HG03139 (cell line): ENCODE measurements around the gene ABCB9.
"Not testable (repeated sequence)": the region's sequence is repeated elsewhere in the genome, so short reads cannot be mapped to it uniquely, and the experiment has no call there.

Source experiments
- ATAC-seq: cut with Tn5 transposase; IDR thresholded peaks from one replicate; pipeline ENCODE4 v1.9.1; 2021; ENCODE audit not compliant: unreplicated experiment

The ABCB9 gene

GRCh38 chr12:122965851-122966742 lies at the start of gene ABCB9:
TSS of gene ABCB9 (minus strand) at chr12:122966463. CDS start at chr12:122960235, 6,228 bp downstream.
- peak; percentile 62 for ATAC-seq

GRCh38 chr12:123014473-123014872 lies 48.2 kb upstream of the ABCB9 start:
- not testable (repeated sequence) for ATAC-seq

GRCh38 chr12:123013185-123014095 lies 47.2 kb upstream of the ABCB9 start:
- ATAC-seq: no peak

- no peak for ATAC-seq
Measured at GRCh38 chr12:123011701-123012100, 45.4 kb upstream of the ABCB9 start.

- no peak for ATAC-seq
Measured at GRCh38 chr12:123010681-123011080, 44.4 kb upstream of the ABCB9 start.

GRCh38 chr12:123010110-123010509 lies 43.8 kb upstream of the ABCB9 start:
- ATAC-seq: no peak

GRCh38 chr12:123006977-123007376 lies 40.7 kb upstream of the ABCB9 start:
- no peak for ATAC-seq

GRCh38 chr12:123005081-123005626 lies 38.9 kb upstream of the ABCB9 start:
- no peak for ATAC-seq

GRCh38 chr12:123004287-123004686 lies 38.0 kb upstream of the ABCB9 start:
- ATAC-seq: no peak

- ATAC-seq: no peak
Measured at GRCh38 chr12:123003257-123003656, 37.0 kb upstream of the ABCB9 start.

GRCh38 chr12:123001464-123001863 lies 35.2 kb upstream of the ABCB9 start:
- no peak for ATAC-seq

- no peak for ATAC-seq
Measured at GRCh38 chr12:123000578-123000977, 34.3 kb upstream of the ABCB9 start.

GRCh38 chr12:122999986-123000420 lies 33.7 kb upstream of the ABCB9 start:
- ATAC-seq: no peak

- ATAC-seq: no peak
Measured at GRCh38 chr12:122999196-122999946, 33.1 kb upstream of the ABCB9 start.

GRCh38 chr12:122998316-122998715 lies 32.1 kb upstream of the ABCB9 start:
- ATAC-seq: no peak

- no peak for ATAC-seq
Measured at GRCh38 chr12:122997343-122998250, 31.3 kb upstream of the ABCB9 start.

GRCh38 chr12:122996621-122997342 lies 30.5 kb upstream of the ABCB9 start:
- ATAC-seq: no peak

GRCh38 chr12:122996188-122996601 lies 29.9 kb upstream of the ABCB9 start:
- no peak for ATAC-seq
